Left forelimb (tissue), 1 donor: ENCODE results near the gene RAN.
"Not testable (repeated sequence)": the region's sequence is repeated elsewhere in the genome, so short reads cannot be mapped to it uniquely, and the experiment has no call there.

Experiments
- DNase-seq: peaks from one replicate; pipeline ENCODE4 v3.0.0-alpha.2; 2018; ENCODE audit warnings: low spot score

Gene RAN

GRCh38 chr12:130849561-130850417 lies 22.1 kb upstream of the RAN start:
- no peak for DNase-seq

GRCh38 chr12:130850418-130851021 lies 21.3 kb upstream of the RAN start:
- DNase-seq: no peak

GRCh38 chr12:130856088-130856487 lies 15.8 kb upstream of the RAN start:
- DNase-seq: no peak

GRCh38 chr12:130858084-130858483 lies 13.8 kb upstream of the RAN start:
- no peak for DNase-seq

GRCh38 chr12:130859161-130859560 lies 12.7 kb upstream of the RAN start:
- DNase-seq: no peak

GRCh38 chr12:130860311-130860710 lies 11.6 kb upstream of the RAN start:
- DNase-seq: no peak

- DNase-seq: no peak
Observed at GRCh38 chr12:130862161-130862560, 9.7 kb upstream of the RAN start.

GRCh38 chr12:130862771-130863170 lies 9.1 kb upstream of the RAN start:
- DNase-seq: not testable (repeated sequence)

GRCh38 chr12:130863298-130863697 lies 8.6 kb upstream of the RAN start:
- no peak for DNase-seq

GRCh38 chr12:130868412-130868811 lies 3.5 kb upstream of the RAN start:
- no peak for DNase-seq

- DNase-seq: peak; percentile 69
Observed at GRCh38 chr12:130870442-130871285, 1.2 kb upstream of the RAN start.

- no peak for DNase-seq
Observed at GRCh38 chr12:130872179-130873096, 572 bp downstream of the RAN start.

GRCh38 chr12:130873106-130873795 lies 1.4 kb downstream of the RAN start:
- DNase-seq: no peak

- no peak for DNase-seq
Observed at GRCh38 chr12:130873825-130874224, 2.0 kb downstream of the RAN start.

GRCh38 chr12:130874696-130875095 lies 2.8 kb downstream of the RAN start:
- DNase-seq: no peak

- DNase-seq: no peak
Observed at GRCh38 chr12:130875193-130875592, 3.3 kb downstream of the RAN start.

- not testable (repeated sequence) for DNase-seq
Observed at GRCh38 chr12:130875708-130876107, 3.8 kb downstream of the RAN start.

GRCh38 chr12:130876297-130876696 lies 4.4 kb downstream of the RAN start:
- DNase-seq: no peak

- DNase-seq: no peak
Observed at GRCh38 chr12:130876758-130877157, 4.9 kb downstream of the RAN start.

GRCh38 chr12:130877333-130877732 lies 5.5 kb downstream of the RAN start:
- no peak for DNase-seq
